Esophagus muscularis mucosa (tissue), 3 donors: ENCODE data around the gene C13orf46.

Experiments used
- POLR2A ChIP-seq: fragments of 450-650 bp; IDR thresholded peaks from one replicate; pipeline ENCODE4 v1.6.1; 2017; ENCODE audit warnings: antibody characterized with exemption, moderate library complexity, mild to moderate bottlenecking, low read depth
- POLR2AphosphoS5 ChIP-seq, 2 donors: sonication (generic); formaldehyde crosslinking; IDR thresholded peaks; one replicate each; pipeline ENCODE4 v1.6.1; 2017; ENCODE audit warnings: antibody characterized with exemption in 2 of 2
- TF ChIP-seq, protein P1 (sequence below), 3 experiments: fragments of 200-600 bp in 2 of 3; fragments of 450-650 bp in 1 of 3; sonication (generic) in 2 of 3; IDR thresholded peaks; one replicate each; pipeline ENCODE4 v1.5.1; 2017 to 2019; ENCODE audit warnings: antibody characterized with exemption in 3 of 3, mild to moderate bottlenecking in 2 of 3, moderate library complexity in 1 of 3

DNA sequence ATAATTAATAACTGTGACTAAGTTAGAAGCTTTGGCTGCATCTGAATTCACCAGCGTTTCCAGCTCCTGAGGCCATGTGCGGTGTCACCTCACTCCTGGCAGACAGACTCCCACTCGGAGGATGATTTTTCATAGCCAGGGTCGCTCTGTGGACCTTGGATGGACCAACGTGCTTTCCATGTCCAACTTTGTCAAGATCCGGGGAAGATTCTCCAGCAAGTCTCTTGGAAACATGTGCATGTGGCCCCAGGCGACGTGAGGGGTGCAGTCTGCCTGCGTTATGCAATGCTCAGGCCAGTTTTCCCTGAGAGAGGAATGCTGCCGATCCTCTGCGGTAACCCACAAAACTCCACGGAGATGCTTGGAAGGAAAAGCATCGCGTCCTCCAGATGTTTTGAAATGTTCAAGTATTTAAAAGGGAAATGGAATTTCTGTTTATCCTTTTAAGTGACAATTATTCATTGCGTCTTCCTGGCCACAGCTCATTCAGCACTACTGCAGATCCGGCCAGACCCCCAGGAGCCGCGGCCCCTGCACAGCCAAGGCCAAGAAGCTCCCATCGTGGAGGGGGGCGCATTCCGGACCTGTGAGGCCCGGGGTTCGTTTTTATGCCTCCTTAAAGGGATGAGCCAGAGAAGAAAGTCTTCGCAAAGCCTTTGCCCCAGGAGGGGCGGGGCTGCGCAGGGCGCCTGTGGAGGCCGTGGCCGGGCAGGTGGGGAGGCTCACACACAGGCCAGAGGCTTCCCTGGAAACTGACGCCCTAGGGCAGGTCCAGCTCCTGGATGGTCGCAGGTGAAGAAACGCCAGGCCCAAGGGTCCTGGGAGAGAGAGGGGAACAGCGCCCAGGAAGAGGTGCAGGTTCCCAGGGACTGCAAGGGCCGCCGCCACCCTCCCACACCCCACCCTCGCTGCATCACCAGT lies 46.0 kb downstream of the C13orf46 start:
- TF ChIP-seq, protein P1, sequence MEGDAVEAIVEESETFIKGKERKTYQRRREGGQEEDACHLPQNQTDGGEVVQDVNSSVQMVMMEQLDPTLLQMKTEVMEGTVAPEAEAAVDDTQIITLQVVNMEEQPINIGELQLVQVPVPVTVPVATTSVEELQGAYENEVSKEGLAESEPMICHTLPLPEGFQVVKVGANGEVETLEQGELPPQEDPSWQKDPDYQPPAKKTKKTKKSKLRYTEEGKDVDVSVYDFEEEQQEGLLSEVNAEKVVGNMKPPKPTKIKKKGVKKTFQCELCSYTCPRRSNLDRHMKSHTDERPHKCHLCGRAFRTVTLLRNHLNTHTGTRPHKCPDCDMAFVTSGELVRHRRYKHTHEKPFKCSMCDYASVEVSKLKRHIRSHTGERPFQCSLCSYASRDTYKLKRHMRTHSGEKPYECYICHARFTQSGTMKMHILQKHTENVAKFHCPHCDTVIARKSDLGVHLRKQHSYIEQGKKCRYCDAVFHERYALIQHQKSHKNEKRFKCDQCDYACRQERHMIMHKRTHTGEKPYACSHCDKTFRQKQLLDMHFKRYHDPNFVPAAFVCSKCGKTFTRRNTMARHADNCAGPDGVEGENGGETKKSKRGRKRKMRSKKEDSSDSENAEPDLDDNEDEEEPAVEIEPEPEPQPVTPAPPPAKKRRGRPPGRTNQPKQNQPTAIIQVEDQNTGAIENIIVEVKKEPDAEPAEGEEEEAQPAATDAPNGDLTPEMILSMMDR (IDR thresholded peaks at IDR 0.05): no peak
- TF ChIP-seq POLR2AphosphoS5 (IDR thresholded peaks at IDR 0.05) (no peak), POLR2A (no peak)
